ENCODE results near the gene JPT2.

The JPT2 gene

DNA sequence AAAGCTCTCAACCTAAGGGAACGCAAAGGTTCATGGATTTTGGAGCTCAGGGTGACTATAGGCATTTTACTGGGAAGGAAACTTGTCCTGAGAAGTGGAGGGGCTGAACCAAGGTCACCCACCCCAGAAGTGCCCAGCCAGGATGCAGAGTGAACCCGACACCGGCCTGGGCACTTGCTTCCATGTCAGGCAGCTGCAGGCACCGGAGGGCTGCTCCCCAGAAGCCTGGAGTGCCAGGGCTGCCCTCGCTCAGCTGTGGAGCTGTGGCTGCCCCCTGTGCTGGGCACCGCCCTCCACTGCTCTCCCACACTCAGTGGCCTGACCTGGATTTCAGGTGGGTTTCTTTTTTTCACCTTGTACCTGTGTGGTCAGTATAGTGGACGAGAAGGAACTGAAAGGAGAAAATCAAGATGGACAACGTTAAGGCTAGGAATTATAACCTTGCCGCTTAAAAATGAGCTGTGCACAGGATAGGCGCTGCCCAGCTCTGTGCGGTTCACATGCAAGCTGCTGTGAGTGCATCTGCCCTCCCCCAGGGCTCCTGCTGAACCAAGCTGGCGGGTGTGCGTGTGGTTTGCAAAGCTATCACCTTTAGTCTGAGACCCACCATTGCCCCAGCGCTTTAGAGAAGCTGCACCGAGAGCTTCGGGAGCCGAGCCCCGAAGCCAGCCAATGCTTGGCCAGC is 30.1 kb downstream of the JPT2 start:
- CTCF ChIA-PET = no interaction called here
- TF ChIP-seq ZNF560 (tag by site-specific recombination; IDR thresholded peaks at IDR 0.05; ENCODE audit: borderline replicate concordance) = no peak
- TF ChIP-seq, protein P1, sequence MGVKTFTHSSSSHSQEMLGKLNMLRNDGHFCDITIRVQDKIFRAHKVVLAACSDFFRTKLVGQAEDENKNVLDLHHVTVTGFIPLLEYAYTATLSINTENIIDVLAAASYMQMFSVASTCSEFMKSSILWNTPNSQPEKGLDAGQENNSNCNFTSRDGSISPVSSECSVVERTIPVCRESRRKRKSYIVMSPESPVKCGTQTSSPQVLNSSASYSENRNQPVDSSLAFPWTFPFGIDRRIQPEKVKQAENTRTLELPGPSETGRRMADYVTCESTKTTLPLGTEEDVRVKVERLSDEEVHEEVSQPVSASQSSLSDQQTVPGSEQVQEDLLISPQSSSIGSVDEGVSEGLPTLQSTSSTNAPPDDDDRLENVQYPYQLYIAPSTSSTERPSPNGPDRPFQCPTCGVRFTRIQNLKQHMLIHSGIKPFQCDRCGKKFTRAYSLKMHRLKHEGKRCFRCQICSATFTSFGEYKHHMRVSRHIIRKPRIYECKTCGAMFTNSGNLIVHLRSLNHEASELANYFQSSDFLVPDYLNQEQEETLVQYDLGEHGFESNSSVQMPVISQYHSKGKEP (tag by site-specific recombination; IDR thresholded peaks at IDR 0.05) = peak; percentile 47; the same call in 1 of the 2 replicates
- no peak overlapping the region for H3K4me3 ChIP-seq (ENCODE audit: low read depth, low read length)
- no peaks in the 10 kb centered on the region for H3K9me3 ChIP-seq (ENCODE audit: control insufficient read depth, insufficient read depth, low read depth, low read length)
- H3K27ac ChIP-seq (ENCODE audit: extremely low read depth, low read depth, low read length) = no peak overlapping the region
- H3K36me3 ChIP-seq (ENCODE audit: control insufficient read depth in 2 of 2, insufficient read depth in 1 of 2, low read length in 2 of 2) = peaks cover 0 to 13% of the 10 kb centered on the region in 2 experiments; a peak in 2 of 3 replicates
- POLR2A ChIA-PET = interaction anchor here (1.5 kb wide), 1 partner anchor 30 kb away, joined by 3 read pairs; the partner anchor contains the start of gene JPT2
- H3K4me1 ChIP-seq (ENCODE audit: control insufficient read depth, insufficient read depth, low read length) = peaks cover 11% of the 10 kb centered on the region; the same call in 1 of the 2 replicates

DNA sequence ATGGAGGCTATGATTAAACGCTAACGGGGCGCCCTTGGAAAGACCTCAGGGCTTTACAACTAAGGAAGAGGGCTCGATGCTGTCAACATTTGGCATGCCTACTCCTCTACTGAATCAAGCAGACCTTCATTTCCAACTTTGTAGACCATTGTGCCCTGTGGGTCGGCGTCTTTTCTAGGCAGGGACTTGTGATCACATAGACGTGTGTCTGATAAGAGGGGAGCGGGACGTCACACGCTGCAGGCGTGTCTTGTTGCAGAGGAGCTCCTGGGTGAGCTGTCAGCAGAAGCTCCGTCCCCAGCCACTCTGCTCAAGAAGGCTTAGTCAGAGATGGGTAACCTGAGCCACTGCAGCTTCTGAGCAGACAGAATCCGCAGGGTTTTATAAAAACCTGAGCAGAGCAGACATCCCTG is 30.7 kb downstream of the JPT2 start:
- POLR2A ChIA-PET = interaction anchor here (1.5 kb wide), 1 partner anchor 31 kb away, joined by 3 read pairs; the partner anchor contains the start of gene JPT2
- TF ChIP-seq, protein P2, sequence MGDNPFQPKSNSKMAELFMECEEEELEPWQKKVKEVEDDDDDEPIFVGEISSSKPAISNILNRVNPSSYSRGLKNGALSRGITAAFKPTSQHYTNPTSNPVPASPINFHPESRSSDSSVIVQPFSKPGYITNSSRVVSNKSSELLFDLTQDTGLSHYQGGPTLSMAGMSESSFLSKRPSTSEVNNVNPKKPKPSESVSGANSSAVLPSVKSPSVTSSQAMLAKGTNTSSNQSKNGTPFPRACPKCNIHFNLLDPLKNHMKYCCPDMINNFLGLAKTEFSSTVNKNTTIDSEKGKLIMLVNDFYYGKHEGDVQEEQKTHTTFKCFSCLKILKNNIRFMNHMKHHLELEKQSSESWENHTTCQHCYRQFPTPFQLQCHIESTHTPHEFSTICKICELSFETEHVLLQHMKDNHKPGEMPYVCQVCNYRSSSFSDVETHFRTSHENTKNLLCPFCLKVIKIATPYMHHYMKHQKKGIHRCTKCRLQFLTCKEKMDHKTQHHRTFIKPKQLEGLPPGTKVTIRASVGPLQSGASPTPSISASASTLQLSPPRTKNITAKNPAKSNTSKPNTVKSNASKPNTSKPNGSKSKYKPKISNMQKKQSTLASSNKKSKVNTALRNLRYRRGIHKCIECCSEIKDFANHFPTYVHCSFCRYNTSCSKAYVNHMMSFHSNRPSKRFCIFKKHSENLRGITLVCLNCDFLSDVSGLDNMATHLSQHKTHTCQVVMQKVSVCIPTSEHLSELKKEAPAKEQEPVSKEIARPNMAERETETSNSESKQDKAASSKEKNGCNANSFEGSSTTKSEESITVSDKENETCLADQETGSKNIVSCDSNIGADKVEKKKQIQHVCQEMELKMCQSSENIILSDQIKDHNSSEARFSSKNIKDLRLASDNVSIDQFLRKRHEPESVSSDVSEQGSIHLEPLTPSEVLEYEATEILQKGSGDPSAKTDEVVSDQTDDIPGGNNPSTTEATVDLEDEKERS (tag by site-specific recombination; IDR thresholded peaks at IDR 0.05) = no peak
- TF ChIP-seq ZFHX2 (tag by site-specific recombination; conservative IDR thresholded peaks at IDR 0.05) = no peak
- no peak for TF ChIP-seq MZF1 (tag by site-specific recombination; IDR thresholded peaks at IDR 0.05; ENCODE audit: borderline replicate concordance)
- TF ChIP-seq, protein P3, sequence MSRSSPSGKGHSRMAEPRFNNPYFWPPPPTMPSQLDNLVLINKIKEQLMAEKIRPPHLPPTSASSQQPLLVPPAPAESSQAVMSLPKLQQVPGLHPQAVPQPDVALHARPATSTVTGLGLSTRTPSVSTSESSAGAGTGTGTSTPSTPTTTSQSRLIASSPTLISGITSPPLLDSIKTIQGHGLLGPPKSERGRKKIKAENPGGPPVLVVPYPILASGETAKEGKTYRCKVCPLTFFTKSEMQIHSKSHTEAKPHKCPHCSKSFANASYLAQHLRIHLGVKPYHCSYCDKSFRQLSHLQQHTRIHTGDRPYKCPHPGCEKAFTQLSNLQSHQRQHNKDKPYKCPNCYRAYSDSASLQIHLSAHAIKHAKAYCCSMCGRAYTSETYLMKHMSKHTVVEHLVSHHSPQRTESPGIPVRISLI (tag by site-specific recombination; IDR thresholded peaks at IDR 0.05) = no peak
- peak; percentile 70; the same call in 1 of the 2 replicates for TF ChIP-seq ZNF394 (tag by site-specific recombination; IDR thresholded peaks at IDR 0.05; ENCODE audit: borderline replicate concordance)
- no peak for TF ChIP-seq PRDM1 (tag by site-specific recombination; IDR thresholded peaks at IDR 0.05)
- TF ChIP-seq ZNF792 (tag by site-specific recombination; IDR thresholded peaks at IDR 0.05) = no peak
- TF ChIP-seq ZNF629 (tag by site-specific recombination; IDR thresholded peaks at IDR 0.05) = peak; percentile 90
- TF ChIP-seq, protein P4, sequence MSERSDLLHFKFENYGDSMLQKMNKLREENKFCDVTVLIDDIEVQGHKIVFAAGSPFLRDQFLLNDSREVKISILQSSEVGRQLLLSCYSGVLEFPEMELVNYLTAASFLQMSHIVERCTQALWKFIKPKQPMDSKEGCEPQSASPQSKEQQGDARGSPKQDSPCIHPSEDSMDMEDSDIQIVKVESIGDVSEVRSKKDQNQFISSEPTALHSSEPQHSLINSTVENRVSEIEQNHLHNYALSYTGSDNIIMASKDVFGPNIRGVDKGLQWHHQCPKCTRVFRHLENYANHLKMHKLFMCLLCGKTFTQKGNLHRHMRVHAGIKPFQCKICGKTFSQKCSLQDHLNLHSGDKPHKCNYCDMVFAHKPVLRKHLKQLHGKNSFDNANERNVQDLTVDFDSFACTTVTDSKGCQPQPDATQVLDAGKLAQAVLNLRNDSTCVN (tag by site-specific recombination; optimal IDR thresholded peaks at IDR 0.05) = no peak
- TF ChIP-seq, protein P5, sequence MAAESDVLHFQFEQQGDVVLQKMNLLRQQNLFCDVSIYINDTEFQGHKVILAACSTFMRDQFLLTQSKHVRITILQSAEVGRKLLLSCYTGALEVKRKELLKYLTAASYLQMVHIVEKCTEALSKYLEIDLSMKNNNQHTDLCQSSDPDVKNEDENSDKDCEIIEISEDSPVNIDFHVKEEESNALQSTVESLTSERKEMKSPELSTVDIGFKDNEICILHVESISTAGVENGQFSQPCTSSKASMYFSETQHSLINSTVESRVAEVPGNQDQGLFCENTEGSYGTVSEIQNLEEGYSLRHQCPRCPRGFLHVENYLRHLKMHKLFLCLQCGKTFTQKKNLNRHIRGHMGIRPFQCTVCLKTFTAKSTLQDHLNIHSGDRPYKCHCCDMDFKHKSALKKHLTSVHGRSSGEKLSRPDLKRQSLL (tag by site-specific recombination; IDR thresholded peaks at IDR 0.05) = 0 out of 2 replicates have a peak, but pooled peaks have one; percentile 3
- TF ChIP-seq ZNF157 (tag by site-specific recombination; IDR thresholded peaks at IDR 0.05) = no peak
- TF ChIP-seq, protein P6, sequence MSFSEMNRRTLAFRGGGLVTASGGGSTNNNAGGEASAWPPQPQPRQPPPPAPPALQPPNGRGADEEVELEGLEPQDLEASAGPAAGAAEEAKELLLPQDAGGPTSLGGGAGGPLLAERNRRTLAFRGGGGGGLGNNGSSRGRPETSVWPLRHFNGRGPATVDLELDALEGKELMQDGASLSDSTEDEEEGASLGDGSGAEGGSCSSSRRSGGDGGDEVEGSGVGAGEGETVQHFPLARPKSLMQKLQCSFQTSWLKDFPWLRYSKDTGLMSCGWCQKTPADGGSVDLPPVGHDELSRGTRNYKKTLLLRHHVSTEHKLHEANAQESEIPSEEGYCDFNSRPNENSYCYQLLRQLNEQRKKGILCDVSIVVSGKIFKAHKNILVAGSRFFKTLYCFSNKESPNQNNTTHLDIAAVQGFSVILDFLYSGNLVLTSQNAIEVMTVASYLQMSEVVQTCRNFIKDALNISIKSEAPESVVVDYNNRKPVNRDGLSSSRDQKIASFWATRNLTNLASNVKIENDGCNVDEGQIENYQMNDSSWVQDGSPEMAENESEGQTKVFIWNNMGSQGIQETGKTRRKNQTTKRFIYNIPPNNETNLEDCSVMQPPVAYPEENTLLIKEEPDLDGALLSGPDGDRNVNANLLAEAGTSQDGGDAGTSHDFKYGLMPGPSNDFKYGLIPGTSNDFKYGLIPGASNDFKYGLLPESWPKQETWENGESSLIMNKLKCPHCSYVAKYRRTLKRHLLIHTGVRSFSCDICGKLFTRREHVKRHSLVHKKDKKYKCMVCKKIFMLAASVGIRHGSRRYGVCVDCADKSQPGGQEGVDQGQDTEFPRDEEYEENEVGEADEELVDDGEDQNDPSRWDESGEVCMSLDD (tag by site-specific recombination; IDR thresholded peaks at IDR 0.05) = no peak
- peak; percentile 98 for TF ChIP-seq OSR2 (tag by site-specific recombination; IDR thresholded peaks at IDR 0.05)
- TF ChIP-seq ZXDB (tag by site-specific recombination; IDR thresholded peaks at IDR 0.05) = peak; percentile 82
- TF ChIP-seq, protein P7, sequence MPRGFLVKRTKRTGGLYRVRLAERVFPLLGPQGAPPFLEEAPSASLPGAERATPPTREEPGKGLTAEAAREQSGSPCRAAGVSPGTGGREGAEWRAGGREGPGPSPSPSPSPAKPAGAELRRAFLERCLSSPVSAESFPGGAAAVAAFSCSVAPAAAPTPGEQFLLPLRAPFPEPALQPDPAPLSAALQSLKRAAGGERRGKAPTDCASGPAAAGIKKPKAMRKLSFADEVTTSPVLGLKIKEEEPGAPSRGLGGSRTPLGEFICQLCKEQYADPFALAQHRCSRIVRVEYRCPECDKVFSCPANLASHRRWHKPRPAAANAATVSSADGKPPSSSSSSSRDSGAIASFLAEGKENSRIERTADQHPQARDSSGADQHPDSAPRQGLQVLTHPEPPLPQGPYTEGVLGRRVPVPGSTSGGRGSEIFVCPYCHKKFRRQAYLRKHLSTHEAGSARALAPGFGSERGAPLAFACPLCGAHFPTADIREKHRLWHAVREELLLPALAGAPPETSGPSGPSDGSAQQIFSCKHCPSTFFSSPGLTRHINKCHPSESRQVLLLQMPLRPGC (tag by site-specific recombination; IDR thresholded peaks at IDR 0.05) = no peak
- no peak for TF ChIP-seq ZNF404 (tag by site-specific recombination; IDR thresholded peaks at IDR 0.05)
- TF ChIP-seq ZNF19 (tag by site-specific recombination; IDR thresholded peaks at IDR 0.05; ENCODE audit: low read depth) = no peak
- TF ChIP-seq EGR2 (tag by site-specific recombination; IDR thresholded peaks at IDR 0.05; ENCODE audit: low read depth) = no peak

More for the DNA sequence above, 30.7 kb downstream of the JPT2 start:
- H3K27ac ChIP-seq (ENCODE audit: extremely low read depth, low read depth, low read length) = no peak overlapping the region
- H3K9me3 ChIP-seq (ENCODE audit: control insufficient read depth, insufficient read depth, low read depth, low read length) = no peaks in the 10 kb centered on the region
- peaks cover 16% of the 10 kb centered on the region for H3K4me1 ChIP-seq (ENCODE audit: control insufficient read depth, insufficient read depth, low read length)
- CTCF ChIA-PET = no interaction called here
- peaks cover 0 to 10% of the 10 kb centered on the region in 2 experiments; a peak in 2 of 3 replicates for H3K36me3 ChIP-seq (ENCODE audit: control insufficient read depth in 2 of 2, insufficient read depth in 1 of 2, low read length in 2 of 2)
- H3K4me3 ChIP-seq (ENCODE audit: low read depth, low read length) = no peak overlapping the region
